Anterior cingulate cortex (tissue), 58 donors: Measurements from ENCODE around the gene RPRD1A.
"Not testable (repeated sequence)": the region's sequence is repeated elsewhere in the genome, so short reads cannot be mapped to it uniquely, and the experiment has no call there.

ENCODE experiments used
- DNase-seq, 58 donors: peaks; one replicate each; lab custom pipeline; 2025; lab: John Stamatoyannopoulos, UW

The RPRD1A gene

GRCh38 chr18:36034299-36034895, 33.0 kb downstream of the RPRD1A start:
- no peak for DNase-seq

DNA sequence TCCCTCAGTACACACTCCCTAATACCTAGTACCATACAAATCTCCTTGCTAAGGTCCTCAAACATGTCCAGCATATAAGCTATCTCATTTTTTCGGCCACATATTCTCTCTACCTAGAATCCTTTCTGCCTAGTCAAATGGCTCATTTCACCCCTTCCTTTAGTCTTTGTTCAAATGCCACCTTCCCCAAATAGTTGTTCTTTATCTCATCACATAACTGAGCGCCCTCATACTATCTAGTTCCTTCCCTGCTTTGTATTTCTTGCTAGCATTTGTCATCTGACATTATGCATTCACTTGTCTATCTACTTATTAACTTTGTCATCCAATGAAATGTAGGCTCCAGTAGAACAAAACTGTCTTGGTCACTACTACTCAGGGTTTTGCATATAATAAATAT, 35.5 kb downstream of the RPRD1A start:
- no peak for DNase-seq

GRCh38 chr18:36031407-36031806, 36.0 kb downstream of the RPRD1A start:
- DNase-seq, result no peak

DNA sequence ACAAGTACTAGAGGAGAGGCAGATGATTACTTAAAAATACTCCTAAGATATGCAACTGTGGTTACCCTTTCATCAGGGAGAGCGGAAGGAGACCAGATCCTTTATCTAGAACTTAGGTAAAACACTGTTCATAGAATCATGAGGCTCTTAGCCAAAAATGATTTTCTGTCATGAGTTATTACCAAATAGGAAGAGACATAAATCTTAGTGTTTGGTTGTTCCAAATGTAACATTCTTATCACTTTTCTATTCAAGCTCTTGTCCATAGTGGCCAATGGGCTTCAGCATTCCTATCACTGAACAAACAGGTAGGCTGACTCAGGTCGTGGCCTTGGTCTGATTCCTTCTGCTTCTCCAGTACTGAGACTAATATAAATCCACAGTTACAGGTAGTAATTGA, 38.5 kb downstream of the RPRD1A start:
- DNase-seq, result no peak

- no peak for DNase-seq
Measured at GRCh38 chr18:36025025-36025424, 42.3 kb downstream of the RPRD1A start.

- not testable (repeated sequence) for DNase-seq
Measured at GRCh38 chr18:36024241-36024640, 43.1 kb downstream of the RPRD1A start.

DNA sequence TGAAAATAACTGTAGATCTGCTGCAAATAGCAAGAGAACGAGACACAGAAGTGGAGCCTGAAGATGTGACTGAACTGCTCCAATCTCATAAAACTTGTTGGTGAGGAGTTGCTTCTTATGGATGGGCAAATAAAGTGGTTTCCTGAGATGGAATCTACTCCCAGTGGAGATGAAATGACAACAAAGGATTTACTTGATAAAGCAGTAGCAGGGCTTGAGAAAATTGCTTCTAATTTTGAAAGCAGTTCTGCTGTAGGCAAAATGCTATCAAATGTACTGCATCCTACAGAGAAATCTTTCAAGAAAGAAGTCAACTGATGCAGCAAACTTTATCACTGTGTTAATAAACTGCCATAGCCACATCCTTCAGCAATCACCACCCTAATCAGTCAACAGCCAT, 44.0 kb downstream of the RPRD1A start:
- no peak for DNase-seq

- no peak for DNase-seq
Measured at GRCh38 chr18:36020174-36020711, 47.1 kb downstream of the RPRD1A start.

- no peak for DNase-seq
Measured at GRCh38 chr18:36017232-36017631, 50.1 kb downstream of the RPRD1A start.

GRCh38 chr18:36015629-36016028, 51.7 kb downstream of the RPRD1A start:
- no peak for DNase-seq

GRCh38 chr18:36012891-36013290, 54.5 kb downstream of the RPRD1A start:
- no peak for DNase-seq

DNA sequence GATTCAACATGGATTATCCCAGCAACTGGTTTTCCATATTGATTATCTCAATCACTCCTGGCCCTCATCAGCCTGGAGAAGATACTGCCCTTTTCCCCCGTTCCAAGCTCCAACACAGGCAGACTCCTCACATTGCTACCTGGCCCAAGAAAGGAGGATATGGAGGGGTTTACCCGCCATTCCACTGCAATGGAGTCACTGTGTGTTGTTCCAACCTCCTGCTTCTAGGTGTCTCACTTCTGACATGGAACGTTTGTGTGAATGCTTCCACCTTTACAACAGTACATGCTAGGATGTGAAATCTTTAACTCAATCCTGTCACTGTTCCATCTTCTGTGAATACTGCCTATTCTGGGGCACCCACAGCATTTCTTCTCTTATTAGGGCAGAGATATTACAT, 58.1 kb downstream of the RPRD1A start:
- DNase-seq, result no peak

DNA sequence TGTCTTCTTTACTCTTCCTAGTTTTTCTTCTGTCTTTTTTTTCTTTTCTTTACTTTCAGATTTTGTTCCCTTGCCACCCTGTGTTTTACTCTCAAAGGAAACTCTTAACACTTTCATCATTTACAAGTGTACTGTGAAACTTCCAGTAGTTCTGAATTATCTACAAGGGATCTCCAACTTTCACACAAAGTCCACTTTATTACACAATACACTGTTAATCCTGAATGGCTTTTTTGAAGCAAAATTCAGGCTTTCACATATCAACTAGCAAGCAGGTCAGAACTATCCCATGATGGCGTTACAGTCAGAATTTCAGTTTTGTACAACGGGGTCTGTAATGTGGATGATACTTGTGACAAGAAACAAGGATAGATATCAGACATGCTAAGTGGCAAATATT, 60.4 kb downstream of the RPRD1A start:
- DNase-seq, result no peak

- no peak for DNase-seq
Measured at GRCh38 chr18:35999925-36000324, 67.4 kb downstream of the RPRD1A start.

- DNase-seq, result no peak
Measured at GRCh38 chr18:35998967-35999366, 68.4 kb downstream of the RPRD1A start.

GRCh38 chr18:35993013-35993412, 74.3 kb downstream of the RPRD1A start:
- DNase-seq, result no peak

- no peak for DNase-seq
Measured at GRCh38 chr18:35991696-35992095, 75.7 kb downstream of the RPRD1A start.

DNA sequence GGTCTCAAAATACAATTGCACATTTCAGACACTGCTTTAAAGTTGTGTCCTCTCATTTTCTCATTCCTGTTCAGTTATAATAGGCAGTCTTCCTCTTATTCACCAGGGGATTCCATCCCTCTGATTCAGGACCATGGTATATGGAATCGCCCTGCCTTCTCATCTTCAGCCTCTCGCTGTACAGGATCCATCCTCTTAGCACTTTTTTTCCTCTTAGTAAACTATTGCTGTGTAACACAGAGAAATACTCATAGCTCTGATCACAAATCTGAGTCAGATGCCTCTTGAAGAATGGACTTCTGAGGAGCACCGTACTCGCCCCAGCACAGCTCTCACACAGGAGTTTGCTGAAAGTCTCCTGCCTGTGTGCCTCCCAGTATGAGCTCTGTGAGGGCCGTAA, 83.5 kb downstream of the RPRD1A start:
- no peak for DNase-seq

DNA sequence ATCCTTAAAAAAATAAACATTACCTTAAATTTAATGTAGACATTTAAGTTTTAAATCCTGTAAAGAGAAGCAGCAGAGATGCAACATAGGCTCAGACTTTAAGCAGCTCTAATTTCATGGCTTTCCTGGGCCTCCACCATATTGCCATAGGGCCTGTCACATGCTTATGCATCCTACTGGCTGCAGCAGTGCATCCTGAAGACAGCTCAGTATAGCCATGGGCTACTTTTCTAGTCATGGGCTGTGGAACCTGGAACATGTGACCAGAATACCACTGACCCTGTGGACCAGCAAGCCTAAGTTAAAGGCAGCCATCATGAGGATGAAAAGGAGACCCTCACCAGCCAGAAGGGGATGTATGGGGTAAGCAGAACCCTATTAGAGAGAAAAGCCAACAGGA, 84.2 kb downstream of the RPRD1A start:
- DNase-seq, result no peak

- DNase-seq, result no peak
Measured at GRCh38 chr18:35982409-35983114, 84.8 kb downstream of the RPRD1A start.

- no peak for DNase-seq
Measured at GRCh38 chr18:35979112-35979511, 88.2 kb downstream of the RPRD1A start.

DNA sequence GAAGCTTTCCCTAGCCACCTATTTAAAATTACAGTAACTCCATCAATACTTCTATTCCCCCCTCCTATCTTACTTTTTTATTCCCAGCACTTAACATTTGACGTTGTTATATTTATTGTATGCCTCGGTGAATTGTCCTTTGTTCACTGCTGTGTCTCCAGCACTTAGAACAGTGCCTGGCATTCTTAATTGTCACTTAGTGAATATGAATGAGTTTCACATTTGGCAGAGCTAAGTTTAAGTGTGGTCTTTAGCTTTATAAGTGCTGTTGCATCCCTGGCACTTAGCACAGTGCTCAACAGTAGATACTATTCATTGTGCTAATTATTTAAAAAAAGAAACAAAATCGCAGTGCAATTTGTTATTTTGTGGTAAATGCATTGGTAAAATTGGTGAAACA, 93.2 kb downstream of the RPRD1A start:
- DNase-seq, result no peak
